ENCODE measurements around the gene MRC2. TPM values are rescaled to one million over a fixed set of nuclear protein-coding genes. Genes with fewer than 3 reads are reported as not detected.

The MRC2 gene
- total and polyA plus RNA-seq, 2 experiments from 2014 or later, result 104 to 121 TPM

GRCh38 chr17:62703776-62704380 lies 76.4 kb downstream of the MRC2 start:
- 0% methylated on average over 27 of the region's 80 CpGs for WGBS (ENCODE audit: low lambda C conversion rate, missing lambda C conversion rate)
- Histone ChIP-seq H2AFZ (peak overlapping the region; percentile 54), H3K4me2 (peak overlapping the region; percentile 87), H3K9me2 (replicated peaks; ENCODE audit: insufficient read depth) (no peaks in the 10 kb centered on the region), H3K27ac (no peak overlapping the region), H3K4me3 (peak overlapping the region; percentile 52), H3K27me3 (no peaks in the 10 kb centered on the region), H3K79me2 (no peaks in the 10 kb centered on the region), H3K9me3 (ENCODE audit: low read depth) (no peaks in the 10 kb centered on the region), H3K36me3 (replicated peaks; ENCODE audit: insufficient read depth, low read depth) (no peaks in the 10 kb centered on the region), H3K4me1 (ENCODE audit: insufficient read depth) (peaks cover 9% of the 10 kb centered on the region), H4K20me1 (ENCODE audit: insufficient read depth, poor library complexity, severe bottlenecking) (no peaks in the 10 kb centered on the region)
- DNase-seq (ENCODE audit: low spot score), result peak; percentile 88
- TF ChIP-seq CTCF (IDR thresholded peaks at IDR 0.05; ENCODE audit: poor library complexity) (peak; percentile 86), EZH2phosphoT487 (IDR thresholded peaks at IDR 0.05; ENCODE audit: low read depth, severe bottlenecking, unreplicated experiment) (no peak), EZH2 (IDR thresholded peaks at IDR 0.05; ENCODE audit: borderline replicate concordance) (no peak)

GRCh38 chr17:62704381-62704971 lies 77.0 kb downstream of the MRC2 start:
- DNase-seq (ENCODE audit: low spot score), result peak; percentile 69
- no peak overlapping the region for H3K27ac ChIP-seq

GRCh38 chr17:62705156-62705777 lies 77.8 kb downstream of the MRC2 start:
- Histone ChIP-seq H3K9me3 (ENCODE audit: low read depth) (no peaks in the 10 kb centered on the region), H3K27ac (no peak overlapping the region), H3K27me3 (no peaks in the 10 kb centered on the region), H3K4me3 (no peak overlapping the region), H3K36me3 (replicated peaks; ENCODE audit: insufficient read depth, low read depth) (no peaks in the 10 kb centered on the region), H3K4me1 (ENCODE audit: insufficient read depth) (peaks cover 9% of the 10 kb centered on the region), H3K9me2 (replicated peaks; ENCODE audit: insufficient read depth) (no peaks in the 10 kb centered on the region), H4K20me1 (ENCODE audit: insufficient read depth, poor library complexity, severe bottlenecking) (no peaks in the 10 kb centered on the region), H3K79me2 (no peaks in the 10 kb centered on the region), H2AFZ (no peak overlapping the region), H3K4me2 (peak overlapping the region; percentile 87)
- 24% methylated on average over 11 of the region's 11 CpGs for WGBS (ENCODE audit: low lambda C conversion rate, missing lambda C conversion rate)
- DNase-seq (ENCODE audit: low spot score), result no peak
- TF ChIP-seq EZH2 (IDR thresholded peaks at IDR 0.05; ENCODE audit: borderline replicate concordance) (no peak), CTCF (IDR thresholded peaks at IDR 0.05; ENCODE audit: poor library complexity) (peak; percentile 8), EZH2phosphoT487 (IDR thresholded peaks at IDR 0.05; ENCODE audit: low read depth, severe bottlenecking, unreplicated experiment) (no peak)

More at GRCh38 chr17:62704381-62704971, 77.0 kb downstream of the MRC2 start:
- Histone ChIP-seq H3K4me1 (ENCODE audit: insufficient read depth) (peaks cover 9% of the 10 kb centered on the region), H3K9me3 (ENCODE audit: low read depth) (no peaks in the 10 kb centered on the region), H2AFZ (peak overlapping the region; percentile 54), H3K36me3 (replicated peaks; ENCODE audit: insufficient read depth, low read depth) (no peaks in the 10 kb centered on the region), H3K4me3 (peak overlapping the region; percentile 52), H3K9me2 (replicated peaks; ENCODE audit: insufficient read depth) (no peaks in the 10 kb centered on the region), H3K79me2 (no peaks in the 10 kb centered on the region), H4K20me1 (ENCODE audit: insufficient read depth, poor library complexity, severe bottlenecking) (no peaks in the 10 kb centered on the region), H3K4me2 (peak overlapping the region; percentile 87), H3K27me3 (no peaks in the 10 kb centered on the region)
- 4% methylated on average over 28 of the region's 31 CpGs for WGBS (ENCODE audit: low lambda C conversion rate, missing lambda C conversion rate)
- TF ChIP-seq EZH2 (IDR thresholded peaks at IDR 0.05; ENCODE audit: borderline replicate concordance) (no peak), CTCF (IDR thresholded peaks at IDR 0.05; ENCODE audit: poor library complexity) (no peak), EZH2phosphoT487 (IDR thresholded peaks at IDR 0.05; ENCODE audit: low read depth, severe bottlenecking, unreplicated experiment) (no peak)

Measured in hepatocyte (in vitro differentiated cells).